ENCODE measurements around the gene ANKRD13A.
"Not testable (repeated sequence)": the region's sequence is repeated elsewhere in the genome, so short reads cannot be mapped to it uniquely, and the experiment has no call there.

DNA sequence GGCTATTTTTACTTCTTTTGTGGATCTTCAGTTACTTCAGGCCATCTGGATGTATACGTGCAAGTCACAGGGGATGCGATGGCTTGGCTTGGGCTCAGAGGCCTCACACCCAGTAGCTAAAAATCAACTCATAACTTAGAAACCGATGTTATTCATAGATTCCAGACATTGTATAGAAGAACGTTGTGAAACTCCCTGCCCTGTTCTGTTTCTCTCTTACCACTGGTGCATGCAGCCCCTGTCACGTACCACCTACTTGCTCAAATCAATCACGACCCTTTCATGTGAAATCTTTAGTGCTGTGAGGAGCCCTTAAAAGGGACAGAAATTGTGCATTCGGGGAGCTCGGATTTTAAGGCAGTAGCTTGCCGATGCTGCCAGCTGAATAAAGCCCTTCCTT lies 50.4 kb downstream of the ANKRD13A start:
- not testable (repeated sequence) for TF ChIP-seq CTCF, EZH2, EZH2phosphoT487 (IDR thresholded peaks at IDR 0.05)
